ENCODE results near the gene RNGTT.

Gene RNGTT

DNA sequence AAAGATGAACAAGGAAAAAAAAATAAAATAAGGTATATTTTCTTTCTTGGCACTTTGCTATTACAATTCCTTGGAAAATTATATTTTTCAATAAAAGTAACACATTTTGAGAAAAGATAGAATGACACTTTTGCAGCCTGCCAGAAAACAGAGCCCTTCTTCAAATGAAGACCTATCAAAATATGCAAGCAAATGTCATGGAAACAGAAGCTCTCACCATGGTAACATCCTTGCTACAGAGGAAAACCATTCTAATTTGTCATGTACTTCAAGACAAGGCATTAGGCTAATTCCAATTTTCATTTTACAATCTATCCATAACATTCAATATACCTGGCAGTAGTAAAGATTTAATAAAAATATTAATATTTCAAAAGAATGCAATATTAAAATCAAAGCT lies 177.9 kb downstream of the RNGTT start (continued):
- TF ChIP-seq, protein P1, sequence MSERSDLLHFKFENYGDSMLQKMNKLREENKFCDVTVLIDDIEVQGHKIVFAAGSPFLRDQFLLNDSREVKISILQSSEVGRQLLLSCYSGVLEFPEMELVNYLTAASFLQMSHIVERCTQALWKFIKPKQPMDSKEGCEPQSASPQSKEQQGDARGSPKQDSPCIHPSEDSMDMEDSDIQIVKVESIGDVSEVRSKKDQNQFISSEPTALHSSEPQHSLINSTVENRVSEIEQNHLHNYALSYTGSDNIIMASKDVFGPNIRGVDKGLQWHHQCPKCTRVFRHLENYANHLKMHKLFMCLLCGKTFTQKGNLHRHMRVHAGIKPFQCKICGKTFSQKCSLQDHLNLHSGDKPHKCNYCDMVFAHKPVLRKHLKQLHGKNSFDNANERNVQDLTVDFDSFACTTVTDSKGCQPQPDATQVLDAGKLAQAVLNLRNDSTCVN (tag by site-specific recombination; optimal IDR thresholded peaks at IDR 0.05), result no peak

- no peaks in the 10 kb centered on the region for H3K4me1 ChIP-seq (ENCODE audit: control insufficient read depth, insufficient read depth, low read length)
- H3K9me3 ChIP-seq (ENCODE audit: control insufficient read depth, insufficient read depth, low read depth, low read length), result no peaks in the 10 kb centered on the region
- TF ChIP-seq ZNF843 (tag by site-specific recombination; IDR thresholded peaks at IDR 0.05) (no peak), ZNF654 (tag by site-specific recombination; IDR thresholded peaks at IDR 0.05; ENCODE audit: low read depth) (peak; percentile 70), ZNF514 (tag by site-specific recombination; IDR thresholded peaks at IDR 0.05) (no peak), SETDB1 (IDR thresholded peaks at IDR 0.05; ENCODE audit: insufficient read length, low read length) (peak; percentile 75), ZNF747 (tag by site-specific recombination; IDR thresholded peaks at IDR 0.05) (no peak), YY2 (tag by site-specific recombination; IDR thresholded peaks at IDR 0.05) (no peak), ZNF121 (tag by site-specific recombination; IDR thresholded peaks at IDR 0.05) (no peak), ZNF335 (tag by site-specific recombination; conservative IDR thresholded peaks at IDR 0.05) (no peak), KLF17 (tag by site-specific recombination; IDR thresholded peaks at IDR 0.05) (no peak), WT1 (tag by site-specific recombination; IDR thresholded peaks at IDR 0.05) (no peak), ZNF660 (tag by site-specific recombination; IDR thresholded peaks at IDR 0.05) (peak; percentile 73; the same call in 1 of the 2 replicates), ELK4 (IDR thresholded peaks at IDR 0.05; ENCODE audit: borderline replicate concordance, low read depth, low read length) (no peak), ZBTB48 (tag by site-specific recombination; IDR thresholded peaks at IDR 0.05) (0 out of 2 replicates have a peak, but pooled peaks have one; percentile 21), ZSCAN30 (tag by site-specific recombination; IDR thresholded peaks at IDR 0.05) (no peak), ZNF426 (tag by site-specific recombination; IDR thresholded peaks at IDR 0.05) (no peak), ZNF529 (tag by site-specific recombination; IDR thresholded peaks at IDR 0.05; ENCODE audit: insufficient replicate concordance) (no peak), ZSCAN23 (tag by site-specific recombination; IDR thresholded peaks at IDR 0.05) (no peak), CTCF (tag by site-specific recombination; IDR thresholded peaks at IDR 0.05) (peak; percentile 64), ZIC2 (tag by site-specific recombination; IDR thresholded peaks at IDR 0.05) (no peak), ZNF366 (tag by site-specific recombination; conservative IDR thresholded peaks at IDR 0.05) (no peak)
- TF ChIP-seq, protein P2, sequence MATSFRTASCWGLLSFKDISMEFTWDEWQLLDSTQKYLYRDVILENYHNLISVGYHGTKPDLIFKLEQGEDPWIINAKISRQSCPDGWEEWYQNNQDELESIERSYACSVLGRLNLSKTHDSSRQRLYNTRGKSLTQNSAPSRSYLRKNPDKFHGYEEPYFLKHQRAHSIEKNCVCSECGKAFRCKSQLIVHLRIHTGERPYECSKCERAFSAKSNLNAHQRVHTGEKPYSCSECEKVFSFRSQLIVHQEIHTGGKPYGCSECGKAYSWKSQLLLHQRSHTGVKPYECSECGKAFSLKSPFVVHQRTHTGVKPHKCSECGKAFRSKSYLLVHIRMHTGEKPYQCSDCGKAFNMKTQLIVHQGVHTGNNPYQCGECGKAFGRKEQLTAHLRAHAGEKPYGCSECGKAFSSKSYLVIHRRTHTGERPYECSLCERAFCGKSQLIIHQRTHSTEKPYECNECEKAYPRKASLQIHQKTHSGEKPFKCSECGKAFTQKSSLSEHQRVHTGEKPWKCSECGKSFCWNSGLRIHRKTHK (tag by site-specific recombination; IDR thresholded peaks at IDR 0.05), result no peak
- ChIA-PET POLR2A (no interaction called here), CTCF (interaction anchor here (0.5 to 3.0 kb wide), 50 partner anchors 10 to 1504 kb away, joined by 3 to 19 read pairs (median 4); no protein-coding TSS in a partner anchor)
- H3K36me3 ChIP-seq (ENCODE audit: control insufficient read depth in 2 of 2, insufficient read depth in 1 of 2, low read length in 2 of 2), result no peaks in the 10 kb centered on the region
- H3K4me3 ChIP-seq (ENCODE audit: low read depth, low read length), result no peak overlapping the region
- no peak overlapping the region for H3K27ac ChIP-seq (ENCODE audit: extremely low read depth, low read depth, low read length)
Observed at GRCh38 chr6:88780714-88781389, 182.6 kb downstream of the RNGTT start.

Measured in HEK293 (cell line).